Muscle of leg (tissue), 11 donors: ENCODE data around the gene CENPP. TPM values are rescaled to one million over a fixed set of nuclear protein-coding genes. Genes with fewer than 3 reads are reported as not detected.

ENCODE experiments used
- DNase-seq: peaks from one replicate; pipeline ENCODE4 v3.0.0; 2013
- H3K27ac ChIP-seq: one replicate; pipeline ENCODE4 v1.5.1; 2013; ENCODE audit warnings: mild to moderate bottlenecking, low read length, control low read depth
- H3K27me3 ChIP-seq: one replicate; pipeline ENCODE4 v1.6.1; 2013; ENCODE audit warnings: low read length; ENCODE audit not compliant: control insufficient read depth, insufficient read depth
- H3K36me3 ChIP-seq: one replicate; pipeline ENCODE4 v1.6.1; 2013; ENCODE audit warnings: low read length; ENCODE audit not compliant: control insufficient read depth, insufficient read depth
- H3K4me1 ChIP-seq: one replicate; pipeline ENCODE4 v1.6.1; 2013; ENCODE audit warnings: low read length; ENCODE audit not compliant: control insufficient read depth, insufficient read depth
- H3K4me3 ChIP-seq: one replicate; pipeline ENCODE4 v1.5.1; 2013; ENCODE audit warnings: low read length, control low read depth
- H3K9me3 ChIP-seq: replicated peaks from 2 replicates; pipeline ENCODE4 v1.6.1; 2013; ENCODE audit warnings: low read depth, low read length; ENCODE audit not compliant: control insufficient read depth
- WGBS: methylation state at CpG from one replicate; pipeline ENCODE4 v1.1.5; 2013; ENCODE audit warnings: missing lambda C conversion rate; ENCODE audit not compliant: insufficient coverage; 5-methylcytosine and 5-hydroxymethylcytosine counted together
- polyA plus RNA-seq, 8 donors: library from polyadenylated mRNA; unstranded; fragments of 120-200 nt; gene quantifications; one replicate each; pipeline versions ENCODE4 v1.2.1 to v1.2.3, GENCODE V29; 2013; ENCODE audit warnings: inconsistent platforms in 1 of 8, low replicate concordance in 1 of 8; ENCODE audit not compliant: insufficient read length in 8 of 8, insufficient read depth in 1 of 8
- total RNA-seq: library from RNA; stranded (reverse); fragments of 120-200 nt; gene quantifications from one replicate; pipeline ENCODE4 v1.2.4, GENCODE V29; 2013

CENPP gene
- total and polyA plus RNA-seq, 9 donors: 3.6 to 6.4 (median 5.5) TPM

- peaks cover 16% of the 10 kb centered on the region for H3K4me1 ChIP-seq
- 66% methylated on average over 4 of the region's 8 CpGs for WGBS
- DNase-seq: no peak
These were observed 341.3 kb downstream of the CENPP start for GRCh38 chr9:92666912-92667532.

GRCh38 chr9:92668746-92669526 is 343.2 kb downstream of the CENPP start:
- Histone ChIP-seq H3K4me3 (peak overlapping the region; percentile 96), H3K27ac (peak overlapping the region; percentile 47), H3K4me1 (peaks cover 16% of the 10 kb centered on the region), H3K36me3 (peaks cover 11% of the 10 kb centered on the region), H3K27me3 (no peaks in the 10 kb centered on the region), H3K9me3 (no peaks in the 10 kb centered on the region)
- DNase-seq: peak; percentile 19
- WGBS: 22% methylated on average over 11 of the region's 14 CpGs

More at GRCh38 chr9:92666912-92667532, 341.3 kb downstream of the CENPP start:
- no peaks in the 10 kb centered on the region for H3K9me3 ChIP-seq
- H3K27me3 ChIP-seq: no peaks in the 10 kb centered on the region
- no peak overlapping the region for H3K4me3 ChIP-seq
- H3K36me3 ChIP-seq: peaks cover 11% of the 10 kb centered on the region
- no peak overlapping the region for H3K27ac ChIP-seq

- Histone ChIP-seq H3K9me3 (no peaks in the 10 kb centered on the region), H3K27me3 (no peaks in the 10 kb centered on the region), H3K36me3 (peaks cover 11% of the 10 kb centered on the region), H3K4me1 (peaks cover 16% of the 10 kb centered on the region), H3K27ac (peak overlapping the region; percentile 45), H3K4me3 (peak overlapping the region; percentile 96)
- WGBS: 0% methylated on average over 26 of the region's 29 CpGs
- no peak for DNase-seq
These were observed 343.8 kb downstream of the CENPP start for GRCh38 chr9:92669527-92669889.

Other genes with a start within 250 kb of the CENPP start
- gene SPTLC1, start 210.5 kb upstream of the CENPP start, total RNA-seq: 47.7 TPM
- 10 to 100 TPM; 38.3 to 56.4 (median 42.5) TPM for gene SPTLC1, start 210.5 kb upstream of the CENPP start, polyA plus RNA-seq
- gene IARS1, start 32.3 kb upstream of the CENPP start, total RNA-seq: 96.3 TPM
- 10 to 100 TPM; 48.4 to 75.2 (median 62.1) TPM for gene IARS1, start 32.3 kb upstream of the CENPP start, polyA plus RNA-seq
- gene NOL8, start 603 bp upstream of the CENPP start, total RNA-seq: 21.6 TPM
- gene NOL8, start 603 bp upstream of the CENPP start, polyA plus RNA-seq: 10 to 100 TPM; 23.1 to 31.9 (median 26.1) TPM
- 454 TPM for gene OGN, start 78.6 kb downstream of the CENPP start, total RNA-seq
- gene OGN, start 78.6 kb downstream of the CENPP start, polyA plus RNA-seq: 100 to 1,000 TPM; 346 to 821 (median 472) TPM
- gene OMD, start 98.5 kb downstream of the CENPP start, total RNA-seq: 8.9 TPM
- gene OMD, start 98.5 kb downstream of the CENPP start, polyA plus RNA-seq: 1 to 10 TPM; 2.7 to 7.0 (median 3.7) TPM
- gene ASPN, start 156.6 kb downstream of the CENPP start, total RNA-seq: 473 TPM
- gene ASPN, start 156.6 kb downstream of the CENPP start, polyA plus RNA-seq: 100 to 1,000 TPM; 147 to 546 (median 215) TPM
- gene ECM2, start 210.0 kb downstream of the CENPP start, total RNA-seq: 16.0 TPM
- 10 to 100 TPM; 14.7 to 28.3 (median 17.3) TPM for gene ECM2, start 210.0 kb downstream of the CENPP start, polyA plus RNA-seq